ENCODE data around the gene GRXCR2.
"Not testable (repeated sequence)": the region's sequence is repeated elsewhere in the genome, so short reads cannot be mapped to it uniquely, and the experiment has no call there.

GRXCR2 gene

GRCh38 chr5:145874765-145875164, 2.0 kb upstream of the GRXCR2 start:
- H3K27ac ChIP-seq (ENCODE audit: low read depth, low read length), result no peak overlapping the region
- TF ChIP-seq EZH2phosphoT487 (IDR thresholded peaks at IDR 0.05; ENCODE audit: borderline replicate concordance, low read length), result no peak
- TF ChIP-seq CTCF (IDR thresholded peaks at IDR 0.05; ENCODE audit: low read depth, low read length, poor library complexity, severe bottlenecking), result no peak
- H3K4me1 ChIP-seq (ENCODE audit: control insufficient read depth, low read length), result no peaks in the 10 kb centered on the region
- H3K9me2 ChIP-seq (replicated peaks; ENCODE audit: control insufficient read depth, low read length), result no peaks in the 10 kb centered on the region
- no peaks in the 10 kb centered on the region for H4K20me1 ChIP-seq (ENCODE audit: control insufficient read depth, insufficient read depth, low read depth, low read length)
- H3K9me3 ChIP-seq (ENCODE audit: control insufficient read depth, insufficient read depth, low read length), result no peaks in the 10 kb centered on the region
- no peaks in the 10 kb centered on the region for H3K36me3 ChIP-seq (ENCODE audit: control insufficient read depth, low read length)
- H3F3A ChIP-seq (ENCODE audit: control insufficient read depth, insufficient read depth), result no peaks in the 10 kb centered on the region
- no peaks in the 10 kb centered on the region for H3K79me2 ChIP-seq (ENCODE audit: control insufficient read depth, low read length)
- no peaks in the 10 kb centered on the region for H3K27me3 ChIP-seq (ENCODE audit: control insufficient read depth, low read length)
- no peak overlapping the region for H3K4me2 ChIP-seq (ENCODE audit: low read length)
- H3K4me3 ChIP-seq (ENCODE audit: low read length), result no peak overlapping the region

- Histone ChIP-seq H3K27ac (ENCODE audit: low read depth, low read length) (no peak overlapping the region), H3K36me3 (ENCODE audit: control insufficient read depth, low read length) (no peaks in the 10 kb centered on the region), H3K4me1 (ENCODE audit: control insufficient read depth, low read length) (no peaks in the 10 kb centered on the region), H4K20me1 (ENCODE audit: control insufficient read depth, insufficient read depth, low read depth, low read length) (no peaks in the 10 kb centered on the region), H3K9me3 (ENCODE audit: control insufficient read depth, insufficient read depth, low read length) (no peaks in the 10 kb centered on the region), H3K4me3 (ENCODE audit: low read length) (no peak overlapping the region), H3K9me2 (replicated peaks; ENCODE audit: control insufficient read depth, low read length) (no peaks in the 10 kb centered on the region), H3K27me3 (ENCODE audit: control insufficient read depth, low read length) (no peaks in the 10 kb centered on the region), H3F3A (ENCODE audit: control insufficient read depth, insufficient read depth) (no peaks in the 10 kb centered on the region), H3K79me2 (ENCODE audit: control insufficient read depth, low read length) (no peaks in the 10 kb centered on the region), H3K4me2 (ENCODE audit: low read length) (no peak overlapping the region)
- TF ChIP-seq CTCF (IDR thresholded peaks at IDR 0.05; ENCODE audit: low read depth, low read length, poor library complexity, severe bottlenecking) (no peak), EZH2phosphoT487 (IDR thresholded peaks at IDR 0.05; ENCODE audit: borderline replicate concordance, low read length) (no peak)
These were observed 328 bp downstream of the GRXCR2 start for GRCh38 chr5:145872486-145872885.

GRCh38 chr5:145869753-145870152, 3.1 kb downstream of the GRXCR2 start:
- TF ChIP-seq EZH2phosphoT487 (IDR thresholded peaks at IDR 0.05; ENCODE audit: borderline replicate concordance, low read length), result no peak
- no peak for TF ChIP-seq CTCF (IDR thresholded peaks at IDR 0.05; ENCODE audit: low read depth, low read length, poor library complexity, severe bottlenecking)
- Histone ChIP-seq H3K9me3 (ENCODE audit: control insufficient read depth, insufficient read depth, low read length) (no peaks in the 10 kb centered on the region), H3K4me2 (ENCODE audit: low read length) (no peak overlapping the region), H4K20me1 (ENCODE audit: control insufficient read depth, insufficient read depth, low read depth, low read length) (no peaks in the 10 kb centered on the region), H3K9me2 (replicated peaks; ENCODE audit: control insufficient read depth, low read length) (no peaks in the 10 kb centered on the region), H3K36me3 (ENCODE audit: control insufficient read depth, low read length) (no peaks in the 10 kb centered on the region), H3F3A (ENCODE audit: control insufficient read depth, insufficient read depth) (no peaks in the 10 kb centered on the region), H3K4me1 (ENCODE audit: control insufficient read depth, low read length) (no peaks in the 10 kb centered on the region), H3K4me3 (ENCODE audit: low read length) (no peak overlapping the region), H3K79me2 (ENCODE audit: control insufficient read depth, low read length) (no peaks in the 10 kb centered on the region), H3K27ac (ENCODE audit: low read depth, low read length) (no peak overlapping the region), H3K27me3 (ENCODE audit: control insufficient read depth, low read length) (no peaks in the 10 kb centered on the region)

- Histone ChIP-seq H3F3A (ENCODE audit: control insufficient read depth, insufficient read depth) (no peaks in the 10 kb centered on the region), H4K20me1 (ENCODE audit: control insufficient read depth, insufficient read depth, low read depth, low read length) (no peaks in the 10 kb centered on the region), H3K79me2 (ENCODE audit: control insufficient read depth, low read length) (no peaks in the 10 kb centered on the region), H3K9me3 (ENCODE audit: control insufficient read depth, insufficient read depth, low read length) (no peaks in the 10 kb centered on the region), H3K9me2 (replicated peaks; ENCODE audit: control insufficient read depth, low read length) (no peaks in the 10 kb centered on the region), H3K4me2 (ENCODE audit: low read length) (no peak overlapping the region), H3K4me1 (ENCODE audit: control insufficient read depth, low read length) (no peaks in the 10 kb centered on the region), H3K36me3 (ENCODE audit: control insufficient read depth, low read length) (no peaks in the 10 kb centered on the region), H3K4me3 (ENCODE audit: low read length) (no peak overlapping the region), H3K27me3 (ENCODE audit: control insufficient read depth, low read length) (no peaks in the 10 kb centered on the region), H3K27ac (ENCODE audit: low read depth, low read length) (no peak overlapping the region)
- TF ChIP-seq EZH2phosphoT487 (IDR thresholded peaks at IDR 0.05; ENCODE audit: borderline replicate concordance, low read length) (no peak), CTCF (IDR thresholded peaks at IDR 0.05; ENCODE audit: low read depth, low read length, poor library complexity, severe bottlenecking) (no peak)
These were observed 5.0 kb downstream of the GRXCR2 start for GRCh38 chr5:145867806-145868205.

GRCh38 chr5:145864432-145864831, 8.4 kb downstream of the GRXCR2 start:
- H3K27me3 ChIP-seq (ENCODE audit: control insufficient read depth, low read length); H3K4me1 ChIP-seq (ENCODE audit: control insufficient read depth, low read length); H3K9me2 ChIP-seq (replicated peaks; ENCODE audit: control insufficient read depth, low read length); H3K27ac ChIP-seq (ENCODE audit: low read depth, low read length); H3K9me3 ChIP-seq (ENCODE audit: control insufficient read depth, insufficient read depth, low read length); H3K4me2 ChIP-seq (ENCODE audit: low read length); H3K79me2 ChIP-seq (ENCODE audit: control insufficient read depth, low read length); H3K36me3 ChIP-seq (ENCODE audit: control insufficient read depth, low read length); H4K20me1 ChIP-seq (ENCODE audit: control insufficient read depth, insufficient read depth, low read depth, low read length); H3K4me3 ChIP-seq (ENCODE audit: low read length); H3F3A ChIP-seq (ENCODE audit: control insufficient read depth, insufficient read depth): not testable (repeated sequence)
